ENCODE results near the gene RTF2. TPM values are rescaled to one million over a fixed set of nuclear protein-coding genes. Genes with fewer than 3 reads are reported as not detected.

Gene RTF2
- total RNA-seq, 6 donors from 2014 or later: 35.6 to 87.8 (median 63.5) TPM

- DNase-seq (peak in 1 of 2 donors; percentile 48), ATAC-seq (ENCODE audit: low FRiP score in 2 of 2) (no peak)
- Histone ChIP-seq H3K9me3 (no peaks in the 10 kb centered on the region), H3K4me3 (no peak overlapping the region), H3K4me1 (peaks cover 0 to 12% (median 2%) of the 10 kb centered on the region in 4 donors), H3K27ac (no peak overlapping the region), H3K27me3 (no peaks in the 10 kb centered on the region), H3K36me3 (peaks cover 0 to 5% (median 3%) of the 10 kb centered on the region in 4 donors)
- 89 to 91% methylated on average over 16 of the region's 16 CpGs for WGBS, 2 donors
- no peak for TF ChIP-seq EP300 (IDR thresholded peaks at IDR 0.05)
- TF ChIP-seq POLR2AphosphoS5 (IDR thresholded peaks at IDR 0.05): no peak
- no peak for TF ChIP-seq CTCF (IDR thresholded peaks at IDR 0.05)
- no peak for TF ChIP-seq POLR2A (IDR thresholded peaks at IDR 0.05)
Measured at GRCh38 chr20:56445540-56445939, 22.9 kb upstream of the RTF2 start.

- no peak for ATAC-seq (ENCODE audit: low FRiP score in 2 of 2)
Measured at GRCh38 chr20:56447227-56447626, 21.2 kb upstream of the RTF2 start.

GRCh38 chr20:56449459-56449858, 19.0 kb upstream of the RTF2 start:
- H3K4me1 ChIP-seq: no peaks in the 10 kb centered on the region
- no peak for DNase-seq
- H3K27me3 ChIP-seq: no peaks in the 10 kb centered on the region
- no peaks in the 10 kb centered on the region for H3K9me3 ChIP-seq
- H3K4me3 ChIP-seq: no peak overlapping the region
- TF ChIP-seq EP300 (IDR thresholded peaks at IDR 0.05): no peak
- no peak for TF ChIP-seq CTCF (IDR thresholded peaks at IDR 0.05)
- no peak for TF ChIP-seq POLR2A (IDR thresholded peaks at IDR 0.05)
- TF ChIP-seq POLR2AphosphoS5 (IDR thresholded peaks at IDR 0.05): no peak
- H3K27ac ChIP-seq: no peak overlapping the region
- no peak for ATAC-seq (ENCODE audit: low FRiP score in 2 of 2)
- 88 to 92% methylated on average over 5 of the region's 5 CpGs for WGBS, 2 donors
- peaks cover 0 to 5% (median 3%) of the 10 kb centered on the region in 4 donors for H3K36me3 ChIP-seq

More at GRCh38 chr20:56447227-56447626, 21.2 kb upstream of the RTF2 start:
- no peak overlapping the region for H3K27ac ChIP-seq
- no peak overlapping the region for H3K4me3 ChIP-seq
- TF ChIP-seq POLR2A (IDR thresholded peaks at IDR 0.05) (no peak), POLR2AphosphoS5 (IDR thresholded peaks at IDR 0.05) (no peak), EP300 (IDR thresholded peaks at IDR 0.05) (no peak), CTCF (IDR thresholded peaks at IDR 0.05) (no peak)
- H3K9me3 ChIP-seq: no peaks in the 10 kb centered on the region
- H3K36me3 ChIP-seq: peaks cover 0 to 5% (median 3%) of the 10 kb centered on the region in 4 donors
- H3K27me3 ChIP-seq: no peaks in the 10 kb centered on the region
- no peak for DNase-seq
- H3K4me1 ChIP-seq: peaks cover 0 to 3% (median under 1%) of the 10 kb centered on the region in 4 donors

GRCh38 chr20:56451056-56451765, 17.2 kb upstream of the RTF2 start:
- no peaks in the 10 kb centered on the region for H3K4me1 ChIP-seq
- H3K9me3 ChIP-seq: no peaks in the 10 kb centered on the region
- DNase-seq (no peak), ATAC-seq (ENCODE audit: low FRiP score in 2 of 2) (no peak)
- WGBS, 2 donors: 69 to 73% methylated on average over 13 of the region's 13 CpGs
- H3K27me3 ChIP-seq: no peaks in the 10 kb centered on the region
- TF ChIP-seq POLR2AphosphoS5 (IDR thresholded peaks at IDR 0.05) (no peak), EP300 (IDR thresholded peaks at IDR 0.05) (no peak), CTCF (IDR thresholded peaks at IDR 0.05) (no peak), POLR2A (IDR thresholded peaks at IDR 0.05) (no peak)
- H3K4me3 ChIP-seq: no peak overlapping the region
- no peak overlapping the region for H3K27ac ChIP-seq
- peaks cover 0 to 5% (median 2%) of the 10 kb centered on the region in 4 donors for H3K36me3 ChIP-seq

- Histone ChIP-seq H3K4me3 (no peak overlapping the region), H3K27me3 (no peaks in the 10 kb centered on the region), H3K36me3 (peaks cover 0 to 5% (median 2%) of the 10 kb centered on the region in 4 donors), H3K4me1 (no peaks in the 10 kb centered on the region), H3K9me3 (no peaks in the 10 kb centered on the region), H3K27ac (no peak overlapping the region)
- TF ChIP-seq EP300 (IDR thresholded peaks at IDR 0.05): no peak
- TF ChIP-seq POLR2A (IDR thresholded peaks at IDR 0.05): no peak
- no peak for TF ChIP-seq POLR2AphosphoS5 (IDR thresholded peaks at IDR 0.05)
- no peak for TF ChIP-seq CTCF (IDR thresholded peaks at IDR 0.05)
- 74 to 75% methylated on average over 5 of the region's 5 CpGs for WGBS, 2 donors
- DNase-seq (no peak), ATAC-seq (ENCODE audit: low FRiP score in 2 of 2) (no peak)
Measured at GRCh38 chr20:56453352-56453751, 15.1 kb upstream of the RTF2 start.
